8988T (cell line): ENCODE data around the gene ATAD3A.
"Not testable (repeated sequence)": the region's sequence is repeated elsewhere in the genome, so short reads cannot be mapped to it uniquely, and the experiment has no call there.

Experiments
- DNase-seq: peaks from one replicate; pipeline ENCODE4 v3.0.0; 2011

Gene ATAD3A

DNA sequence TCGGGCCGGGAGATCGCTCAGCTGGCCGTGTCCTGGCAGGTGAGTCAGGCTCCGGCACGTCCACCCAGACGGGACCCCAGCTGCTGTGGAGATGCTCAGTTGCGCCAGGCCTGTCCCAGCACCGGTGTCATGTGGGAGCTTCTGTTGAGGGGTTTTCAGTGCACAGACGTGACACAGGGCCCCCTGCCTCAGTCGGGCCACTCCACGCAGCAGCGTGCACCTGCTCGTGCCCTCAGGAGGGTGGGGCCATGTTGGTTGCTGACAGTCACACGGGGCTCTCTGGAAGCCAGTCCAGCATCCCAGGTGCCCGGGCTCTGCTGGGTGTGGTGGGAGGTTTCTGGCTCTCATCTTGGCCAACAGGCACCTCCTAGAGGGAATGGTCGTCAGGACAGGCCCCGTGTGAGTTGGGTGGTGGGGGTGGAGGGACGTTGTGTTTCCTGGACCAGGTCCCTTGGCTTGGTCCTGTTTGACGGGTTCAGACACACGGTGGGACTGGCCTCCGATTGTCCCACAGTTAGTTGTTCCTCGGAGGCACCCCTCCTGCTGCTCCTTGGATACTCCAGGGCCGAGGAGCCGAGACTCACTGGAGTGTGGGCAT lies 21.2 kb upstream of the ATAD3A start:
- DNase-seq = no peak

DNA sequence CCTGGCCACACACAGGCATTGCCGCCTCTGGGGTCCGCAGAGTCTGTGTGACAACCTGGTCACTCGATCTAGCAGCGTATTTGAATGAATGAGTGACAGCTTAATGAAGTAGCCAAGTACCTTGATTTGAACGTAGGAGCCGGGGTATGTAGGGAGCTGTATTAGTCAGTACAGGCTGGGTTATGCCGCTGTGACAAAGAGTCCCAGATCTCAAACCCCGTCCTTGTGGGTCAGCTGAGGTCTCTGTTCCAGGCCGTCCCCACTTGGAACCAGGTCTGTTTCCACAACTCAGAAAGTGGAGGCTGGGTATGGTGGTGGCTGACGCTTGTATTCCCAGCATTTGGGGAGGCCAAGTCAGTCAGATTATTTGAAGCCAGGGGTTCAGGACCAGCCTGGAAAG lies 20.4 kb upstream of the ATAD3A start:
- no peak for DNase-seq

DNA sequence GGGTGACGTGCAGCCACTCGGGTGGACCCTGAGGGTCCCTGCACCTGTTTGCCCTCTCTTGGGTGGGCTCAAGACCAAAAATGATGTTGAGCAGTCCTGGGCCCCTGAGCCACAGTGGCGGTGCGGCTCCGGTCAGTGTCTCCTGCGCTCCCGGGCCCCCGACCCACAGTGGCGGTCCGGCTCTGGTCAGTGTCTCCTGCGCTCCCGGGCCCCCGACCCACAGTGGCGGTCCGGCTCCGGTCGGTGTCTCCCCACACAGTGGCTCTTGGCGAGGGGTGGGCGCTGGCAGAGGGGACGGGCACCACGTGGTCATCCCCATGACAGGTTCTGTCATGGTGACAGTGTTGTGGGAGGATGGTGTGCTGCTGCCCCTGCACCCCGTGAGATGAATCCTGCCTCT lies 17.7 kb upstream of the ATAD3A start:
- DNase-seq = not testable (repeated sequence)

DNA sequence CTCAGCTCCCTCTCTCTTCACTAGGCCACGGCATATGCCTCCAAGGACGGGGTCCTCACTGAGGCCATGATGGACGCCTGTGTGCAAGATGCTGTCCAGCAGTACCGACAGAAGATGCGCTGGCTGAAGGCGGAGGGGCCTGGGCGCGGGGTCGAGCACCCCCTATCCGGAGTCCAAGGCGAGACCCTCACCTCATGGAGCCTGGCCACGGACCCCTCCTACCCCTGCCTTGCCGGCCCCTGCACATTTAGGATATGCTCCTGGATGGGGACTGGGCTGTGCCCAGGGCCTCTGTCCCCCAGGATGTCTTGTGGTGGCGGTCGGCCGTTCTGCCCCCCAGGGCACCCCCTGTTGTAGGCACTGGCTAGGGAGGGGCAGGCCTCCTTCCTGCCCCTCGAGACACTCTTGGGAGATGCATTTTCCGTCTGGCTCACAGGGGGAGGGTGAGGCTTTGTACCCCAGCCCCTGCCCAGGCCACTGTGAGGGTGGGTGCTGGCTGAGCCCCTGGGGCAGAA lies 16.4 kb upstream of the ATAD3A start:
- DNase-seq = peak; percentile 11

DNA sequence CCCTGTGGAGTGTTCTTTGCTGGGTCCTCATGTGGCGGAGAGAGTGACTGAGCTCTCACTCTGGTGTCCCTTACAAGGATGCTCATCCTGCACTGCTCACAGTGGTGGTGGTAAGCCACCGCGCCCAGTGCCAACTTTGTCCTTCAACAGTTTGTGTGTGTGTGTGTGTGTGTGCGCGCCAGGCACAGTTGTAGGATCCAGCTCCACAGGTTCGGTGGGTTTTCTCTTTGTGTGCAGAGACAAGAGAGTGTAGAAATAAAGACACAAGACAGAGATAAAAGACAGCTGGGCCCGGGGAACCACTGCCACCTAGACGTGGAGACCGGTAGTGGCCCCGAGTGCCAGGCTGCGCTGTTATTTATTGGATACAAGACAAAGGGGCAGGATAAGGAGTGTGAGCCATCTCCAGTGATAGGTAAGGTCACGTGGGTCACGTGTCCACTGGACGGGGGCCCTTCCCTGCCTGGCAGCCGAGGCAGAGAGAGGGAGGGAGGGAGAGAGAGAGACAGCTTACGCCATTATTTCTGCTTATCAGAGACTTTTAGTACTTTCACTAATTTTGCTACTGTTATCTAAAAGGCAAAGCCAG lies 7.1 kb upstream of the ATAD3A start:
- not testable (repeated sequence) for DNase-seq

DNA sequence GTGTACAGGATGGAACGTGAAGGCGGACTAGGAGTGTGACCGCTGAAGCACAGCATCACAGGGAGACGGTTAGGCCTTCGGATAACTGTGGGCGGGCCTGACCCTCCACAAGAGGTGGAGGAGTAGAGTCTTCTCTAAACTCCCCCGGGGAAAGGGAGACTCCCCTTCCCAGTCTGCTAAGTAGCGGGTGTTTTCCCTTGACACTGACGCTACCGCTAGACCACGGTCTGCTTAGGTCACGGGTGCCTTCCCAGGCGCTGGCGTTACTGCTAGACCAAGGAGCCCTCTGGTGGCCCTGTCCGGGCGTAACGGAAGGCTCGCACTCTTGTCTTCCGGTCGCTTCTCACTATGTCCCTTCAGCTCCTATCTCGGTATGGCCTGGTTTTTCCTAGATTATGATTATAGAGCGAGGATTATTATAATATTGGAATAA lies 6.6 kb upstream of the ATAD3A start:
- DNase-seq = not testable (repeated sequence)

DNA sequence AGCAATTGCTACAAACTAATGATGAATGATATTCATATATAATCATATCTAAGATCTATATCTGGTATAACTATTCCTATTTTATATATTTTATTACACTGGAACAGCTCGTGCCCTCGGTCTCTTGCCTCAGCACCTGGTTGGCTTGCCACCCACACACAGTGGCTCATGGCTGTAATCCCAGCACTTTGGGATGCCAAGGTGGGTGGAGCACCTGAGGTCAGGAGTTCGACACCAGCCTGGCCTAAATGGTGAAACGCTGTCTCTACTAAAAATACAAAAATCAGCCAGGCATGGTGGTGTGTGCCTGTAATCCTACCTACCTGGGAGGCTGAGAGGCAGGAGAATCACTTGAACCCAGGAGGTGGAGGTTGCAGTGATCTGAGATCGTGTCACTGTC lies 6.2 kb upstream of the ATAD3A start:
- DNase-seq = not testable (repeated sequence)

DNA sequence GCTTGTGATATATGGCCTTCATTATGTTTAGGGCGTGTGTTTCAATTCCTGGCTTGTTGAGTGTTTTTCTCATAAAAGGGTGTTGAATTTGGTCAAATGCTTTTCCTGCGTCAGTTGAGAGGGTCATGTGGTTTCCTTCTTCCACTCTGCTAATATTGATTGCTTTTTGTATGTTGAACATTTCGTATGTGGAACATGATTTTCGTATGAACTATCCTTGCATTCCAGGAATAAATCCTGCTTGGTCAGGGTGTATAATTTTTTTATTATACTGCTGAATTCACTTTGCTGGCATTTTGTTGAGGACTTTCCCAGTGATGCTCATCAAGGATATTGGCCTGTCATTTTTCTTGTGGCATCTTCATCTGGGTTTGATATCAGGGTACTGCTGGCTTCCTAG lies 4.7 kb upstream of the ATAD3A start:
- no peak for DNase-seq

DNA sequence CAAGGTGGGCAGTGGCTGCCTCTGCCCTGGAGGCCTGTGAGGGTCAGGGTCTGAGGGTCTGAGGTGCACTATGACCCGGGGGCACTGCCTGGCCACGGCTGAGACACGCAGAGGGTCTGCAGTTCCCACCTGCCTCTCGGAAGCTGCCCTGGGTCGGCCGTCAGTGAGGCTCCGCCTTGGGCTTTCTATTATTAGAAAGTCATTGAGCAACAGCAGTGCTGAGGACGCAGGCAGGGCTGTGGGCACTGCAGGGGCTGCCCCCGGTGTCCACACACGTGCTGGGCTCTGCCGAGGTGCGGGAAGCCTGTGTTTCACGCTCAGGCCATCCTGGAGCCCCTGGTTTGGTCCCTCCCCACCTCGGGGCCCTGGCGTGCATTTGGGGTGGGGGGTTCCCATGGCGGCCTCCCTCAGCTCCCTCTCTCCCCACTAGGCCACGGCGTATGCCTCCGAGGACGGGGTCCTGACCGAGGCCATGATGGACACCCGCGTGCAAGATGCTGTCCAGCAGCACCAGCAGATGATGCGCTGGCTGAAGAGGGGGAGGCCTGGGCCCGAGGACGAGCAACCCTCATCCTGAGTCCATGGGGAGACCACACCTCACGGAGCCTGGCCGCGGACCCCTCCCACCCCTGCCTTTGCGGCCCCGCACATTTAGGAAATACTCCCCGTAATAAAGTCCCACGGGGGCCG lies 3.0 kb upstream of the ATAD3A start:
- not testable (repeated sequence) for DNase-seq

DNA sequence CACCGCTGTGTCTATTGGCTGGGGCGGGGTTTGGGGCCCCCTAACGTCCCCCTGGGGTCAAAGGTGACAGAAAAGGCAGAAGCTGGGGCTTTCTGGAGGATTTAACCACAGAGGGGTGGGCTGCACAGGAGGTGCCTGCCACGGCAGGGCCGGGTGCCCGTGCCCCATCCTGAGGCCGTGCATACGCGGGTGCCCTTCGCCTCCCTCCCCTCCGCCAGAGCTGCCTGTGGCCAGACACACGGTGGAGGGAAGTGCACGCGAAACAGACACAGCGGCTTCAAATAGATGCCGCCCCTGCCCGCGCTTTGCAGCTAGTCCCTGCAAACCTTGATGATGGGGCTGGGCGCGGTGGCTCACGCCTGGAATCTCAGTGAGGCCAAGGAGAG lies 2.5 kb upstream of the ATAD3A start:
- DNase-seq = not testable (repeated sequence)

DNA sequence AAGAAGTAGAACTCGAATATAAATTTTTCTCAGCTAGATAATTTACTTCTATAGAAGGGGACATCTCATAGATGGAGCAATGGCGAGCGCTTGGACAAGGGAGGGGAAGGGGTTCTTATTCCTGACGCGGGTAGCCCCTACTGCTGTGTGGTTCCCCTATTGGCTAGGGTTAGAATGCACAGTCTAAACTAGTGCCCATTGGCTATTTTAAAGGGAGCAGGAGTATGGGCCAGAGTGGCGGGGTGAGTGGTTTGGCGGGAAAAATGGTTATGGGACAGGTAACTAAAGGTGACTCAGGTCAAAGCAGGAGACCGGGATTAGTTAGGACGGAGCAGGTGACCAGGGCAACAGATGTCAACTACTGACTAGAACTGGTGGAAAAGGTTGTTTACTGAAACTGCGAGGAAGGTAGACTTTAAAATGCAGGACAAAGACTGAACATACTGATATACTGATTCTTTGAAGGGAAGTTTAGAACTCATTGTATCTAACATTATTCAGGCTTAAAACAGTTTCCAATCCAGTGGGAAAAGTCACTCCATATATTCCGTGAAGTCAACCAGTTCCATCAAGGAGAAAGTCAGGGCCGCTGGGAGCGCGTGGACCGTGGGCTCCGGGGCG lies 940 bp upstream of the ATAD3A start:
- no peak for DNase-seq

DNA sequence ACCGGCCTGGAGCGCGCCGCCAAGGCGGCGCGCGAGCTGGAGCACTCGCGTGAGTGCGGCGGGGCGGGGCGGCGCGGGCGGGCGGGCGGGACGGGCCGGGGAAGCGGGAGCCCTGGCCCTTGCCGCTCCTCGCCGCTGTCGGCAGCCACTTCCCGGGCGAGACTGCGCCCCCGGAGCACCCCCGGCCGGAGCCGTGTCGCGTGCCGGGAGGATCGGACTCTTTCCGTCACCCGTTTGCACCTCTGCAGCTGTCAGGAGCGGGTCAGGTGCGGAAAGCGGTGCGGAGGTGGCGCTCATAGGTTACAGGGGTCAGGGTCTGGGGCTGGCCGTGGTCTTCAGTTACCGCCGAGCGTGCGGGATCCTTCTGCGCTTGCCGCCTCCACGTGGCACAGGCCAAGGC lies 463 bp downstream of the ATAD3A start:
- DNase-seq = not testable (repeated sequence)

DNA sequence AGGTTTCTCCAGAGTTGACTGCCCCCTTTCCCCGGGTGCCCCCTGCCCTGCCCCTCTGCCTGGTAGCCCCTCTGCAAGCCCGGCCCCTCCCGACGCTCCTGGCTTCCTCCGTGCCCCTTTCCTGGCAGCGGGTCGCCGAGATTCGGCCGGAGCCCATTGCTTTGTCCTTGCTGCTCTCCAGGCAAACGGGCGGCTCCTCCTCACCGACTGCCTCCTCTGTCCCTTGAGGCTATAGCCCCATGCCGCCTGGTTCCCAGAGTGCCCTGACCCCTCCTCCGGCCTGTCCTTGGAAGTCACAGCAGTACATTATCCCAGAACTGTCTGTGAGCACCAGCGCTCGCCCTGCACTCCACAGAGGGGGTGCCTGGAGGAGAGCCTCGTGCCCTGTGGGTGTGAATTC lies 1.7 kb downstream of the ATAD3A start:
- DNase-seq = not testable (repeated sequence)

DNA sequence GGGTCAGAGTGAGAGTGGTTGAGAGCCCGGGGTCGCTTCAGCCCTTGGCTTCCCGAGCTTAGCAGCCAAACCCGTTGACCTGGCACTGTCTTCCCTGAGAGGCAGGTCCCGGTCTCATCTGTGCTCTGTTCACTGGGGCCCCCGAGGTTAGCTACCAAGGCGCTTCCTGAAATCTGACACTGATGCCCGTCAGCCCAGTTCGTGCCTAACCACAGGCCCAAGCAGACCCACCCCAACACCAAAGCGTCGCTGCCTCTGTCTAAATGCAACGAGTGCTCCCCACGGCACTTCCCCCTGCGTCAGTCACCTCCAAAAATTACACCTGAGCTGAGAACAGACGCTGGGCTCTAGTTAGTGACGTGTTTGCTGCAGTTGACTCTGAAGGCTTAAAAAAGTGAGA lies 2.4 kb downstream of the ATAD3A start:
- DNase-seq = not testable (repeated sequence)

DNA sequence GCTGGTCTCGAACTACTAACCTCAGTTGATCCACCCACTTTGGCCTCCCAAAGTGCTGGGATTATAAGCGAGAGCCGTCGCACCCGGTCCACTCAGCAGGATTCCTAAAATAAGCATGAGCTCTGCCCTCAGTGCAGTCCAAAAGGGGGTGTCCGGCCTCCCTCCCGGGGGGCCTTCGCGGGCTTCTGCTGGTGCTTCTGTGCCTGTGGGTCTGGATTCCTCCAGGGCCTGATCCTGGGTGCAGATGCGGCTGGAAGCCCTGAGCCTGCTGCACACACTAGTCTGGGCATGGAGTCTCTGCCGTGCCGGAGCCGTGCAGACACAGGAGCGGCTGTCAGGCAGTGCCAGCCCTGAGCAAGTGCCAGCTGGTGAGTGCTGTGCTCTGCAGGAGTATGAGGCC lies 5.0 kb downstream of the ATAD3A start:
- DNase-seq = not testable (repeated sequence)

DNA sequence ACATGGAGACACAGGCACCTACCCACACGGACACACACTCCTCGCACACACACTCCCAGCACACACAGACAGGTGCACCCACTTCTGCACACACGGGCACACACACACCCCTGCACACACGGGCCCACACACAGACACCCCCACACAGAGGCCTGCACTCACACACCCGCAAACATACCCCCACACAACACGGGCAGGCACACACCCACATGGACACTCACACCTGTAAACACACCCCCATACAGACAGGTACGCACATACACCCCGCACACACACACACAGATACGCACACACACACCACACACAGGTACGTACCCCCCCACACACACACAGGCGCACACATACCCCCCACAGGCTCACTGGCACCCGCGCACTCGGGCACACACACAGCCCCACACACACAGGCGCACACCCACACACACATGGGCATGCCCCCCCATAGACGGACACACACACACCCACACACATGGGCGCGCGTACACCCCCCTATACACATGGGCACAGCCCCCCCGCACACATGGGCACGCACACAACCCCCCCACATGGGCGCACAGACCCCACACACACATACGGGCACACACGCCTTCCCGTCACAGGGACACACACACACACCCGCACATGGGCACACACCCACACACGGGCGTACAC lies 6.1 kb downstream of the ATAD3A start:
- no peak for DNase-seq

DNA sequence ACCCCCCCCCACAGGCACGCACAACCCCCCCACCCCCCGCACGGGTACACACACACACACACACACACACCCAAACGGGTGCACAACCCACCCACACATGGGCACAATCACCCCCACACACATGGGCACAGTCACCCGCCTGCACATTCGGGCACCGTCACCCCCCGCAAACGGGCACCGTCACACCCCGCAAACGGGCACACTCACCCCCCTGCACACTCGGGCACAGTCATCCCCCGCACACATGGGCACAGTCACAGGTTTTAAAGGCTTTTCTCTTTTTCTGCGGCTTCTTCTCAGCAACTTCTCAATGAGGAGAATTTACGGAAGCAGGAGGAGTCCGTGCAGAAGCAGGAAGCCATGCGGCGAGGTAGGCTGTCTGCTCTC lies 6.7 kb downstream of the ATAD3A start:
- not testable (repeated sequence) for DNase-seq

DNA sequence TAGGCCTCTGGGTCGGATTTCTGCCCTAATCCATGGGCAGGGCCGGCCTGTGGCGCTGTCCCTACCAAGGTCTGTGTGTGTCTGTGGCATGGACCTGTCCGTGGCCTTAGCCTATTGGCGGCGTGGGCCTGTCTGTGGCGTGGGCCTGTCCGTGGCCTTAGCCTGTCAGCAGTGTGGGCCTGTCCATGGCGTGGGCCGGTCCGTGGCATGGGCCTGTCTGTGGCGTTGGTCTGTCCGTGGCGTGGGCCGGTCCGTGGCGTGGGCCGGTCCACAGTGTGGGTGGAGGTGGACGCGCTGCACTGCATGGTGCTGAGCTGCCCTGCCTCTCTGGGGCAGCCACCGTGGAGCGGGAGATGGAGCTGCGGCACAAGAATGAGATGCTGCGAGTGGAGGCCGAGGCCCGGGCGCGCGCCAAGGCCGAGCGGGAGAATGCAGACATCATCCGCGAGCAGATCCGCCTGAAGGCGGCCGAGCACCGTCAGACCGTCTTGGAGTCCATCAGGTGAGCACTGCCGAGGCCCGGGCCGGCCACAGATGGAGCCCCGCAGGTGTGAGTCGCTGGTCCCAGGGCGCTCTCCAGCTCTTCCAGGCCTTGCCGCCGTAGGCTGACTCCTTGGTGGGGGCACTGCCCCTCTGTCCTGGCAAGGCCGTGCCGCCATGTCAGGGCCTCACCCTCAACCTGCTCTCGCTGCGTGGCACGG lies 8.0 kb downstream of the ATAD3A start:
- not testable (repeated sequence) for DNase-seq

DNA sequence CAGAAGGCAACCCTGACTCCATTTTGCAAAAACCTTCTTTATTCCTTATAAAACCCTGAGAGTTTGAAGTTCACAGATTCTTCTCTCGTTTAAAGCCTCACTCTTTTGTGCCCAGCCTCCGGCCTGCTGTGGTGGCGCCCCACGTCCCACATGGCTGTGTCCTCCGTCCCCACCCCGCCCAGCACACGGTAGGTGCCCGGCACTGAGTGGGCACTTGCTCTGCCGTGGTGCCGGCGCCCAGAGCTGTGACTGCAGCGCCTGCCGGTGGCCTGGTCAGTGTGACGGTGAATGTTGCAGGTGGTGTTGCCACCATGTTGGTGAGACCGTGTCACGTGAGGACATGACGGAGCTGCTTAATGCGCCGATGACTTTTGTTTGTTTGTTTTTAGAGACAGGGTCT lies 9.4 kb downstream of the ATAD3A start:
- no peak for DNase-seq

DNA sequence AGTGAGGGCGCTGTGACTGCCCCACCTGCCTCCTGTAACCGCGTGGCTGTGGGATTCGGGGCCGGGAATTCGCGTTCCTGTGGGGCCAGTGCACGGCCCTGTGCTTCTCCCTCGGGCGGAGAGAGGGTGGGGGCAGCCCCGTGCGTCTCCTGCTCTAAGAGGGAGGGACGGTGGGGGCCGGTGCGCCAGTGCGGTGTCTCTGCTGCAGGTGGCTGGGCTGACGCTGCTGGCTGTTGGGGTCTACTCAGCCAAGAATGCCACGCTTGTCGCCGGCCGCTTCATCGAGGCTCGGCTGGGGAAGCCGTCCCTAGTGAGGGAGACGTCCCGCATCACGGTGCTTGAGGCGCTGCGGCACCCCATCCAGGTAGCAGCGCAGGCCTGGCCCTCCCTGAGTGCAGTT lies 10.6 kb downstream of the ATAD3A start:
- not testable (repeated sequence) for DNase-seq

DNA sequence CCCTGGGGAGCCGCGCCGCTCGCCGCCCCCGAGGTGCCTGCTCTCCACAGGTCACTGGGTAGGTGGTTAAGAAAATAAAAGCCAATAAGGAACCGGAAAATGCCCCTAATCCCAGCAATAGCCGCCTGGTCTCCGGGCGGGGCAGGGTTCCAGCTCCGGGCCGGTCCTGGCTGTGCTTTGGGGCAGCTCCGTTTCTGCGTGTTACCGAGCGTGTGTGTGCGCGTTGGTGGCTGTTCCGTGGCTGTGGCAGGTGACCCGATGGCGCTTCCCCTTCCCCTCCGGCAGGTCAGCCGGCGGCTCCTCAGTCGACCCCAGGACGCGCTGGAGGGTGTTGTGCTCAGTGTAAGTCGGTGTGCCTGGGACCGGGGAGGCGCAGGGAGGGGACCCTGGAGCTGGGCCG lies 11.3 kb downstream of the ATAD3A start:
- DNase-seq = not testable (repeated sequence)

DNA sequence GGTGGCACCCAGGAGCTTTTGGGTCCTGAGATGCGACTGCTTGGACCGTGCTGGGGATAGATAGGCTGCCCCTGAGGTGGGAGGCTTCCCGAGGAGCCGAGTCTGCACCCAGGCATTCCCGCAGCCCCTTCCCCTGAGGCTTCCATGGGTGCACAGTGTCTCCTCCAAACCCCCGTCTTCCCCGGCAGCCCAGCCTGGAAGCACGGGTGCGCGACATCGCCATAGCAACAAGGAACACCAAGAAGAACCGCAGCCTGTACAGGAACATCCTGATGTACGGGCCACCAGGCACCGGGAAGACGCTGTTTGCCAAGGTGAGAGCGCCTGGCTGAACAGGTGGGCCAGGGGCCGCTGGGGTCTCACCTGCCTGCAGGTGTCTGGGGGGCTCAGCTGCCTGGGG lies 11.7 kb downstream of the ATAD3A start:
- not testable (repeated sequence) for DNase-seq
